GM19452 (cell line): Measurements from ENCODE around the gene SIN3B.
"Not testable (repeated sequence)": the region's sequence is repeated elsewhere in the genome, so short reads cannot be mapped to it uniquely, and the experiment has no call there.

Source experiments
- ATAC-seq: cut with Tn5 transposase; IDR thresholded peaks from one replicate; pipeline ENCODE4 v1.9.1; 2021; ENCODE audit not compliant: unreplicated experiment

The SIN3B gene, protein sequence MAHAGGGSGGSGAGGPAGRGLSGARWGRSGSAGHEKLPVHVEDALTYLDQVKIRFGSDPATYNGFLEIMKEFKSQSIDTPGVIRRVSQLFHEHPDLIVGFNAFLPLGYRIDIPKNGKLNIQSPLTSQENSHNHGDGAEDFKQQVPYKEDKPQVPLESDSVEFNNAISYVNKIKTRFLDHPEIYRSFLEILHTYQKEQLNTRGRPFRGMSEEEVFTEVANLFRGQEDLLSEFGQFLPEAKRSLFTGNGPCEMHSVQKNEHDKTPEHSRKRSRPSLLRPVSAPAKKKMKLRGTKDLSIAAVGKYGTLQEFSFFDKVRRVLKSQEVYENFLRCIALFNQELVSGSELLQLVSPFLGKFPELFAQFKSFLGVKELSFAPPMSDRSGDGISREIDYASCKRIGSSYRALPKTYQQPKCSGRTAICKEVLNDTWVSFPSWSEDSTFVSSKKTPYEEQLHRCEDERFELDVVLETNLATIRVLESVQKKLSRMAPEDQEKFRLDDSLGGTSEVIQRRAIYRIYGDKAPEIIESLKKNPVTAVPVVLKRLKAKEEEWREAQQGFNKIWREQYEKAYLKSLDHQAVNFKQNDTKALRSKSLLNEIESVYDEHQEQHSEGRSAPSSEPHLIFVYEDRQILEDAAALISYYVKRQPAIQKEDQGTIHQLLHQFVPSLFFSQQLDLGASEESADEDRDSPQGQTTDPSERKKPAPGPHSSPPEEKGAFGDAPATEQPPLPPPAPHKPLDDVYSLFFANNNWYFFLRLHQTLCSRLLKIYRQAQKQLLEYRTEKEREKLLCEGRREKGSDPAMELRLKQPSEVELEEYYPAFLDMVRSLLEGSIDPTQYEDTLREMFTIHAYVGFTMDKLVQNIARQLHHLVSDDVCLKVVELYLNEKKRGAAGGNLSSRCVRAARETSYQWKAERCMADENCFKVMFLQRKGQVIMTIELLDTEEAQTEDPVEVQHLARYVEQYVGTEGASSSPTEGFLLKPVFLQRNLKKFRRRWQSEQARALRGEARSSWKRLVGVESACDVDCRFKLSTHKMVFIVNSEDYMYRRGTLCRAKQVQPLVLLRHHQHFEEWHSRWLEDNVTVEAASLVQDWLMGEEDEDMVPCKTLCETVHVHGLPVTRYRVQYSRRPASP

DNA sequence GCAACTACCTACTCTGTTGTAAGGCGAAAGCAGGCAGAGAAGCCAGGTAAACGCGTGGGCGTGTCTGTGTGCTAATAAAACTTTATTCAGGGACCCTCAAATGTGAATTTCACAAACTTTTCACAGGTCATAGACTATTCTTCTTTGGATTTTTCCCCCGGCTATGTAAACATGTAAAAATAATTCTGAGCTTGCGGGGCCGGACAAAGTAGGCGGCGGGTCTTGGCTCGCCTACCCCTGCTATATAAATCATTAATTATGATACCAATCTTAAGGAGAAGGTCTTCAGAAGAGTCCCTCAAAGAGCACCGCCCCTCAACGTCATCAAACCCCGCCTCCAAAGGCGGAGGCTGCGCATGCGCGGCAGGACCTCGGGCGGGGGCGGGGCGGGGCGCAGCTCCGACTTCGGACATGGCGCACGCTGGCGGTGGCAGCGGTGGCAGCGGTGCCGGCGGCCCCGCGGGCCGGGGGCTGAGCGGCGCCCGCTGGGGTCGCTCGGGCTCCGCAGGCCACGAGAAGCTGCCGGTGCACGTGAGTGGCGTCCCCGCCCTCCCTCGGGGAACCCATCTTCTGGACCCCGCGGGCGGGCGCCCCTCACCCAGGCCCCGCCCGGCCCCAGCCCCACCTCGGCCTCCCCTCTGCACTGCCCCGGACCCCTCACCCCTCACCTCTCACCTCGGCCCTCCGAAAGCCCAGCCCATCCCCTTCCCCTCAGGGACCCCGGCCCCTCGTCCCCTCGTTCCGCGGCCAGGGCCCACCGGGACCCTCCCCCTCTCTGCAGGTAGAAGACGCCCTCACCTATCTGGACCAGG lies at the start of gene SIN3B:
SIN3B (plus strand) TSS at position 389 of the 812 bp plus-strand sequence; CDS start at position 412, 23 bp downstream.
- no peak for ATAC-seq

GRCh38 chr19:16779539-16780163 lies 49.5 kb upstream of the SIN3B start:
- ATAC-seq: no peak

GRCh38 chr19:16782719-16783118 lies 46.5 kb upstream of the SIN3B start:
- ATAC-seq: no peak

DNA sequence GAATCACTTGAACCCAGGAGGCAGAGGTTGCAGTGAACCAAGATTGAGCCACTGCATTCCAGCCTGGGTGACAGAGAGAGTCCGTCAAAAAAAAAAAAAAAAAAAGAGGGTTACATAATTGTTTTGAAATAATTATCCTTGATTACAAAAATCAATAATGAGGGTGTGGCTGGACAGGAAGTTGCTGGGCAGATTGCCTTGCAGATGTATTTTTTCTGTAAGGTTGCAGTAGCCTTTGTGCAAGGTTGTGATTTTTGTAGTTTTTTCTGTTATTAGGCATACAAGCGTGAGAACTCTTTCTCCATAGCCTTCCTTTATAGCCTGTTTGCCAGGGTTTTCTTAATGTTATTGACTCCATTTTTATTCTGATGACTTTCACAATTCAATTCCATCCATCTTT lies 40.7 kb upstream of the SIN3B start:
- no peak for ATAC-seq

DNA sequence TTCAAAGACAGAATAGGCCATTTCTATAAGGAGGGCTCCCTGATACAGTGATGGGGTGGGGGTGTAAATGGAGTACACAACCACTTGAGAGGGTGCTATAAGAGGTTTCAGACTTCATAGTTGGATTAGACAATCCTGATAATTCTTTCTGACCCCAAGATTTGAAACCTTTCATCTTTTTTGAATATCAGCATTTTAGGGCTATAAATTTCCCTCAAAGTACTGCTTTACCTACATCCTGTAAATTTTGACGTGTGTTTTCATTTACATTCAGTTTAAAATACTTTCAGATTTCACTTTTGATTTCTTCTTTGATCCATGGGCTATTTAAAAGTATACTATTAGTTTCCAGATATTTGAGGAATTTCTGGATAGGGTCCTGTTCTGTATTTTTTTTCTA lies 40.0 kb upstream of the SIN3B start:
- ATAC-seq: no peak

DNA sequence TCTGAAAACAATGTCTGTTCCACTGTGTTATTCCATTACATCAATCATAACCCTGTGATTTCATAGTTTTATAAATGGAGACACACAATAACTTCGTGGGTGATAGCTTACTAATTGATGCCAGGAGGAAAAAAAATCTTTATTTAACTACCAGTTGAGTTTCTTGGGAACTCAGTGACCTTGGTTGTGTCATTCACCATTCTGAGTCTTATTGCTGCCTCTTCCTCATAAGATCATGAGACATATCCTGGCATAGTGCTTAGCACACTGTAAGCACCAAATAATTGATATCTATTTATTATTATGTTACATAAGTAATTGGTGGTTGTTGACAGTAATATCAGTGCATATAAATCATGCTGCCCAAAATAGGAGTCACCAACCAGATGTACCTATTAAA lies 39.1 kb upstream of the SIN3B start:
- ATAC-seq: no peak

DNA sequence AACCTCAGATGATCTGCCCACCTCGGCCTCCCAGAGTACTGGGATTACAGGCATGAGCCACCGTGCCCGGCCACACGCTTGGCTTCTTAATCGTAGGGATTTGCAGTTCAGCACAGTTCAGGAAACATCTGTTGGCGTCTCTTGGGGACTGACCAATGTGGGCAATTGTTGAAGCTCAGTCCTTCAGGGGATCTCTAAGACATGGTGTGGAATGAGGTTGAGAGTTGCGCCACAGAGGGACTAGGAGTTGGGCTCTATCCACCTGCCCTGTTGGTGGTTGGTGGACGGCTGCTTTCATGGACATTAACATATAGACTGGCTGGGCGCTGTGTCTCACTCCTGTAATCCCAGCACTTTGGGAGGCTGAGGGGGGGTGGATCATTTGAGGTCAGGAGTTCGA lies 37.3 kb upstream of the SIN3B start:
- no peak for ATAC-seq

GRCh38 chr19:16794456-16795441 lies 34.4 kb upstream of the SIN3B start:
- ATAC-seq: no peak

DNA sequence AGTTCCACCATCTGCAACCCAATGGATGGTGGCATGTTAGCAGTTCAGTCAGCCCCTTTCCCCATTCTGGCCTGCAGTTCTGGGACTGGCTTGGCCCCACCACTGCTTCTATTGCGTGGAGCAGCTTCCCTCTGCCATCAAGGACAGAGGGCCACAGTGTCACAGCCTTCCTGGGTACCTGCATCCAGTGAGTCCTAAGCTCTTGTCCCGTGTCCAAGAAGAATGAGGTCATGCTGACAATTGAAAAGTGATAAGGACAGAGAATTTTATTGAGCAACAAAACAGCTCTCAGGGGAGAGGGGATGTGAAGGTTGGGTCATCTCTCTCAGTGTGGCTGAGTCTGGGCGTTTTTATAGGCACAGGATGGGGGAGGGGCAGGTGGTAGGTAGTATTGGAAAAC lies 33.5 kb upstream of the SIN3B start:
- ATAC-seq: no peak

DNA sequence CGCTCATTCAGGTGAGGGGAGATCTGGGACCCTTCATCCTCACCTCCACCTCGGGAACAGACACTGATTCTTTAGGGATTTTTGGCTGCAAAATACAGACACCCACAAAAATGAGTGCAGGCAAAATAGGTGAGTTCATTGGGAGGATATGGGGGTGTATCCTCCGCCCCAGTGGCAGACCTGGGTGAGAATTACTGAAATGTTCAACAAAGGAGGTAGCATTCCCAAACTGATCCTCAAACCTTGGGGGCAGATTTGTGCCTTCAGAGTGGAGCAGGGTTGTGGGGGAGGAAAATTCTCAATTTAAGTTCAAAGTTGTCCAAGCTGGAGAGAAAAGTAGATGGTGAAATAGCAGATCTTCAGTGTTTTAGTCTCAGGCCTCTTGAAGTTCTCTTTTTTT lies 31.3 kb upstream of the SIN3B start:
- ATAC-seq: no peak

- not testable (repeated sequence) for ATAC-seq
These were observed 30.9 kb upstream of the SIN3B start for GRCh38 chr19:16798326-16798725.

GRCh38 chr19:16799740-16800139 lies 29.5 kb upstream of the SIN3B start:
- ATAC-seq: no peak

DNA sequence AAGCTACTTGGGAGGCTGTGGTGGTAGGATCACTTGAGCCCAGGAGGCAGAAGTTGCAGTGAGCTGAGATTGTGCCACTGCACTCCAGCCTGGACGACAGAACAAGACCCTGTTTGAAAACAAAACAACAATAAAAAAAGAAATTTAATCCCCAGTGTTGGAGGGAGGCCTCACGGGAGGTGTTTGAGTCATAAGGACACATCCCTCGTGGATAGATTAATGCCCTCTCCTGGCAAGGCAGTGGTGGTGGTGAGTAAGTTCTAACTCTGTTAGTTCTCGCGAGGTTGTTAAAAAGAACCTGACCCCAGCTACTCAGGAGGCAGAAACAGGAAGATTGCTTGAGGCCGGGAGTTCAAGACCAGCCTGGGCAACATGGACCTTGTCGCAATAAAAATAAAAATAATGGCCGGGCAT lies 27.6 kb upstream of the SIN3B start:
- ATAC-seq: no peak

DNA sequence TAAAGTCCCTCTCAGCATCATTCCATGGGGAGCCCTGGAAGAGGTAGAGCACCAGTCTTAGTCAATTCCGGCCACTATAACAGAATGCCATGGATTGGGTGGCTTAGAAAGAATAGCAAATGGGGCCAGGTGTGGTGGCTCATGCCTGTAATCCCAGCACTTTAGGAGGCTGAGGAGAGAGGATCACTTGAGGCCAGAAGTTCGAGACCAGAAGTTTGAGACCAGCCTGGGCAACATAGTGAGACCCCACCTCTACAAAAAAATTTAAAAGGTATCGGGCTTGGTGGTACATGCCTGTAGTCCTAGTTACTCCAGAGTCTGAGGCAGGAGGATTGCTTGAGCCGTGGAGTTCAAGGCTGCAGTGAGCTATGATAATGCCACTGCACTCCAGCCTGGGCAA lies 25.0 kb upstream of the SIN3B start:
- no peak for ATAC-seq

GRCh38 chr19:16807549-16808284 lies 21.5 kb upstream of the SIN3B start:
- no peak for ATAC-seq

GRCh38 chr19:16814526-16815100 lies 14.6 kb upstream of the SIN3B start:
- ATAC-seq: no peak

DNA sequence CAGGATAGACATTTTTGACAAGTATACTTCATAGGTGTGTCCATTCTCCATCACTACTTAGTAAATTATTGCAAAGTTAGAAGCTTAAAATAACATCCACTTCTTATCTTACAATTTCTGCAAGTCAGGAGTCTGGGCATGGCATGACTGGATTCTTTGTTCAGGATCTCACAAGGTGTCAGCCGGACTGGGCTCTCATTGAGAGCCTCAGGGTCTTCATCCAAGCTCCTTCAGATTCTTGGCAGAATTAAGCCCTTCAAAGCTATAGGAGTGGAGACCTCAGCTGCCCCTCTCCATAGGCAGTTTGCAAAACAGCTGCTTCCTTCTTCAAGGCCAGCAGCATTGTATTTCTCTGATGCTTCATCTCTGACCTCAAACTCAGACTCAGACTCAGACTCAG lies 9.1 kb upstream of the SIN3B start:
- no peak for ATAC-seq

- ATAC-seq: no peak
These were observed 8.1 kb upstream of the SIN3B start for GRCh38 chr19:16821081-16821480.
